ENCODE results near the gene DOP1B.

- TF ChIP-seq CTCF (conservative IDR thresholded peaks at IDR 0.05 in 1 of 2, IDR thresholded peaks at IDR 0.05 in 1 of 2; ENCODE audit: extremely low read depth in 1 of 2, insufficient read depth in 1 of 2, low read depth in 1 of 2, low read length in 2 of 2) (no peak), EZH2 (IDR thresholded peaks at IDR 0.05; ENCODE audit: borderline replicate concordance, low read length) (no peak)
These were observed 21.7 kb downstream of the DOP1B start for GRCh38 chr21:36178349-36178748.

Data from mammary epithelial cell (primary cell).